Measurements from ENCODE around the gene UBXN6.

The UBXN6 gene

DNA sequence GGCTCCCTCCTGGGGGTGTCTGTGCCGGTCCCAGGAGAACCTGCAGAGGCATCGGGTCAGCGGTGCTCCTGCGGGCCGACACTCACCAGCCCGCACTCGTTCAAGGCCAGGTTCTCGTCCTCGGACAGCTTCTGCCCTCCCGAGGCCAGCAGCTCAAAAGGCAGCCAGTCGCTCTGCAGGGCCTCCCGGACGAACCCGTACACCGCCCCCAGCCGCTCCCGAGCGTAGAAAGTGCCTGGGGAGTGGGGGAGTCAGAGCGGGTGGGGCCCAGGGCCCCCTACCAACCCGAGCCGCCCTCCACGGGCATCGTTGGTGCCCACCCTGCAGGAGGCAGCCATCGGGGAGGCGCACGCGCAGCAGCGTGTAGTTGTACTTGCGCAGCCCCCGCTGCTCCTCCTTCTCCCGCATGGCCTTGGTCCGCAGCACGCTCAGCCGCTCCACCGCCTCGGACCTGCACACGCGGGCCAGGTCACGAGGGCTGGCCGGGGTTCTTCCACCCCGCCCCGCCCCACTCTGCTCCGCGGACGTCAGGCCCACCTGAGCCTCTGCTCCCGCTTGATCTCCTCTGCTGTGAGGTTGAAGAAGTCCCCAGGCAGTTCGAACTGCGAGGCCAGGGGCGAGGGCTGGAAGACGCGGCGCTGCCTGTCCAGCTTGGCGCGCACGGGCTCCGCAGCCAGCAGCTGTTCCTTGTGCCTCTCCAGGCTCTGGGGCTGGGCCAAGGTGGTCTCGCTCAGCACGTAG lies 11.5 kb downstream of the UBXN6 start:
- DNase-seq, result no peak
- intact Hi-C loops (cut with DNase I), result no loop called here

DNA sequence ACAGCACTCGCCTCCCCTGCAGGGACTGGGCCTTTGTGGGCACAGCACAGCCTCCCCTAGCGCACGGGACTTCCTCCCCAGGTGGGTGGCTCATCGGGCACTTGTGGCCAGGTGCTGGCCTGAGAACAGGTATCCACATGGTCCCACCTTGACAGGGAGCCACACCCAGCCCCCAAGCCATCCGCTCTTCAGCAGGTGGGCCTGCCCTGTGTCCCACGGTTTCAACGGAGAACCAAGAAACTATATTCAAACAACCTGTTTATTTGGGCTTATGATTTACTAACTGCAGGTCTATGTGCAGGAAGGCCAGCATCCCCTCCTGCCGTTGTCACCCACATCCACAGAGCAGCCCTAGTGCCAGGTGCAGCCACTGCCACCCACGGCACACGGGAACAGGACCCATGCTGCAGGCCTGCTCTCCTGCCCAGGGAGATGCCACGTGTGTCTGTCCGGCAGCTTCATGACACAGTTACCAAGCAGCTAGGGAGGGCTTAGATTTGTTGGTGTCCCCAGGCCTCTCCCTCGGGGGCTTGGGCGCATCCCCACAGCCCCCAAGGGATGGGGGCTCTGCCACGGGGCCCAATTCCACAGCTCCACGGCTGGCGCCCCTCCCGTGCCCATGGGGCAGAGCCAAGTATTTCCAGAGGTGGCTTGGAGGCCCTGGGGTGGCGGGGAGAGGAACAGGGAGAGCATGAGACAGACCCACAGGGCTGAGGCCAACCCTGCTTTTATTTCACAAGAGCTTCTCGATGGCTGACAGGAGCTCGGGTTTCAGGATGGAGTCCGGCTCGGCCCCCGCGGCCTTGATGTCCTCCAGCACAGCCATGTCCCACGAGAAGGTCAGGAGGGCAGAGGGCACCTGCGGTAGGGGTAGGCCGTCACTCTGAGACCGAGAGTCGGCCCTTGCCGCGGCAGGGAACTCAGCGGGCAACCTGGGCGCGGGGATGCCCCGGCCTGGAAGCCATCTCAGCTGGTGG lies 12.5 kb downstream of the UBXN6 start:
- DNase-seq, result no peak
- intact Hi-C loops (cut with DNase I), result no loop called here

DNA sequence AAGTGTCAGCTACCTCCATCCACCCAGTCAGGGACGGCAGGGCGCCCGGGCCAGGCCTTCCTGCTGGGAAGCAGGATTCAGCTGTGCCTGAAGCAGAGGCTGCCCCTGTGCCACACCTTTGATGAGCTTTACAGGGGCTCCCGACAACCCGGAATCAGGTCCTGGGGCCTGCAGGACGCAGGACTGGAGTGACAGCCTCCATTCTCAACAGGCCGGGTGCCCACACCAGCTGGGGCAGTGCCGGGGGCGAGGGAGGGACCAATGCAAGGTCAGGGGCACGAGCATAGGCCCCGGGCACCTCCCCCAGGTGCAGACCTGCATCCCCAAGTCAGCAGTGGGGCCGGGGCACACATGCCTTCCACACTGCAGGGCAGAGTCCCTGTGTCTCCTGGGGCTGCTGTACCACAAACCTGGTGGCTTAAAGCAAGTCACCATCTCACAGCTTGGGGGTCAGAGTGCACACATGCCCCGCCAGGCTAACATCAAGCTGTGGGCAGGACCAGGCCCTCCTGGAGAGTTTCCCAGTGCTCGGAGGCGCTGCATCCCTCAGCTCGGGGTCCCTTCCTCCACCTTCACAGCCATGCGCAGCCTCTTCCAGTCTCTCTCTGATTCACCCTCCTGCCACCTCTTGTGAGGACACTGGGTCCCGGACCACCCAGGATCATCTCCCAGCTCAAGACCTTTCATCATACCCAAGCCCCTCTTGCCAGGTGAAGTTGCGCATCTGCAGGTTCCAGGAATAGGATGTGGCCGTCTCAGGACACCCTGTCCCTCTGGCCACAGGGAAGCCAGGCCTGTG lies 13.4 kb downstream of the UBXN6 start:
- intact Hi-C loops (cut with DNase I), result no loop called here
- DNase-seq, result no peak

DNA sequence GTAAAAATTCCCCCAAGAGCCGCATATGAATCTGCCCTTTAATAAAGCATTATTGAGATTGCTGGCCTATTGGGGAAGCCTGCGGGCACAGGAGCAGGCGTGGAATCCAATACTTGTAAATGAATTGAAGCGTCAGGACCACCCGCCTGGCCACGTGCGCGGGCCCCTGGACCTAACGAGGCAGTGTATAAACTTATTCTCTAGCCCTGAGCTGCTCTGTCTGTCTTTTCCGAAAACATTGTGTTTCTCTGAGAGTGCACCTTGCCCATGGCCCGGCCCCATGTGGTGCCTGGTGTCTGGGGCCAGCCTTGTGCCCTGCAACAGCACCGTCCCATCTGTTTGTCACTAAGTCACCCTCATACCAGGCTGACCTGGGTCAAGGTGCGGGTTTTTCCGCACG lies 14.4 kb downstream of the UBXN6 start:
- intact Hi-C loops (cut with DNase I), result no loop called here
- no peak for DNase-seq

DNA sequence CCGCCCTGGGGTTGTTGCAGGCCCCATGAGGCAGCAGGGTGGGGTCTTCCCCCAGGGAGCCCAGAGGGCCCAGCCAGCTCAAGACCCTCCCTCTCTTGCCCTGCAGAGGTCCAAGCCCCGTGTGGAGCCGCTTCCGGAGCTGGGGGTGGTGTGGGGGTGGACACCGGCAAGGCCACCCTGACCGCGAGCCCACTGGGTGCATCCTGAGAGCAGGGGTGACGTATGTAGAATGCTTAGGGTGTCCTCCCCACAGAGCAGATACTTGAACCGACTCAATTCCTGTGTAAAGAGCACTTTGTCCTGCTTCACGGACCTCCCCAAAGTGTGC lies 14.8 kb downstream of the UBXN6 start:
- intact Hi-C loops (cut with DNase I), result no loop called here
- DNase-seq, result no peak

DNA sequence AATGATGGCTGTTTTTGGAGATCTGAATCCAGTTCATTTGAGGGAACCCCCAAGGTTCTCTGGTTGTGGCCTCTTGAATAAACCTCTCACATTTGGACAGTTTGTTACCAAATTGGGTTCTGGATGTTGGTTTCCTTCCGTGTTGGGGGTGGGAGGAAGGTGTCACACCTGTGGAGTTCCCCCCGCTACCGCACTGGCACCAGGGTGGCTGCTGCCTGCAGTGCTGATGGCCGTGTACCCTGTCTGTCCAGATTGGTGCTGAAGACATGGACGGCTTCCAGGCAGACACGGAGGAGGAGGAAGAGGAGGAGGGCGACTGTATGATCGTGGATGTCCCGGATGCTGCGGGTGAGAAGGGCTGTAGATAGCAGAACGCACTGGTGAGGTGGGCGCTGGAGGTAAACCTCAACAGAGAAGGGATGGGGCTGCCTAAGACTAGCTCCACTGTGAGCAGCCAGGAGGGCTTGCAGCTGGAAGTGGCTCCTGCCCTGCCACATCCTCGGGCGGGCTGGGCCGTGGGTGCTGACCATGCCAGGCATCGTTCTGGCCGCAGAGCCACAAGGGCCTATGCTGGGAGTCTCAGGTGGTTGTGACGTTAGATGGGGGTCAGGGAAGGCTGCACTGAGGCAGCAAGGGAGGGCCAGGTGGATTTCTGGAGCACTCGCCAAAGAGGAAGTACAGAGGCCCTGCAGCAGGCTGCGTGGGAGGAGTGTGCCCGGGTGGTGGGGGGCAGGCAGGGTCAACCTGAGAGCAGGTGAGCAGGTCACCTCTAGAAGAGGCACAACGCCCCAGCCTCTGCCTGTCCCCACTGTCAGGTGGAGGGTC lies 15.4 kb downstream of the UBXN6 start:
- DNase-seq, result no peak
- intact Hi-C loops (cut with DNase I), result no loop called here

DNA sequence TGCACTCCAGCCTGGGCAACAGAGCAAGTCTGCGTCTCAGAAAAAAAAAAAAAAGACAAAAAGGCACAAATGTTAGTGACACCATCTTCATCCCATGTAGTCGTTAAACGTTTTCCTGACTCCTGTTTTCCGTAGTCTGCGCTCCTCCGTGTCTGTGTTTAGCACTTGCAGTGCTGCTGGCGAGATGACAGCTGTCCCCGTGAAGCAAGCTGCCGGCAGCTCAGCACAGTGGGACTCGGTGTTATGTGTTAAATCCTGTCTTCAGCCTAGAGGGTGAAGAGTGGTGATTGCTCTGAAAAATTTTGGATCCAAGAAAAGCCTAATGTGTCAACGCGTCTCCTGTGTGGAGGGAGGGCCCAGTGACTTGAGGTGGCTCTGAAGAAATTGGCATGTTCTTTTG lies 18.4 kb downstream of the UBXN6 start:
- DNase-seq, result peak in 6 of 42 donors; percentile 23 to 48 (median 36)
- intact Hi-C loops (cut with DNase I), result no loop called here

DNA sequence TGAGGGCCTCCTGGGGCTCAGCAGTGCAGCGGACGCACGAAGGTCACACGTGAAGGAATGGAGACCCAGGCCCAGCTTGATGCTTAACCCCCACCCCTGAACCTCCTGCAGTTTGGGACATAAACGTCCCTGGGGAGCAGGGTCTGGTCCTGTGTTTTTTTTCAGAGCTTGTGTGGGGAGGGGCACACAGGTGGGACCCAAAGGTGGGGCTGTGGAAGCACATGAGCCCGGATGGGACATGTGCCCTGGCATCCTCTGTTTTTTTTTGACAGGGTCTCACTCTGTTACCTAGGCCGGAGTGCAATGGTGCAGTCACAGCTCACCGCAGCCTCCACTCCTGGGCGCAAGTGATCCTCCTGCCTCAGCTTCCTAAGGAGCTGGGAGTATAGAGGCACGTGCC lies 20.5 kb downstream of the UBXN6 start:
- intact Hi-C loops (cut with DNase I), result no loop called here
- DNase-seq, result no peak

DNA sequence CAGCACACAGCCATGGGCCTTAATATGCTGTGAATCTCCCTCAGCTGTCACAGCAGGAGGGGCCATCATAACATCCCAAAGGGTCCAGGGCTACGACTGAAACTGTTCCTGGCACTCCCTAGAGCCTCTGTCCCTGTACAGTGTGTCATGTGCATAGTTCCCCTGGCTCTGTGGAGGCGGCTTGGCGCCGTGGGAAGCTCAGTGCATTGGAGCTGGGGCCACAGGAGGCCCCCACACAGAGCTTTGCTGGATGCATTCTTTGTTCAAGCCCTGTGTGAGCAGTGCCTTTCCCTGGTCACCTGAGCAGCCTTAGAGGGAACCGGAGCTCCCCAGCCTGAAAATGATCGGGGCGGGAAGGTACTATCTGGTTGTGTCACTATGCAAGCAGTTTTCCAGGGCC lies 21.4 kb downstream of the UBXN6 start:
- DNase-seq, result peak in 21 of 42 donors; percentile 19 to 73 (median 44)
- intact Hi-C loops (cut with DNase I), result no loop called here

DNA sequence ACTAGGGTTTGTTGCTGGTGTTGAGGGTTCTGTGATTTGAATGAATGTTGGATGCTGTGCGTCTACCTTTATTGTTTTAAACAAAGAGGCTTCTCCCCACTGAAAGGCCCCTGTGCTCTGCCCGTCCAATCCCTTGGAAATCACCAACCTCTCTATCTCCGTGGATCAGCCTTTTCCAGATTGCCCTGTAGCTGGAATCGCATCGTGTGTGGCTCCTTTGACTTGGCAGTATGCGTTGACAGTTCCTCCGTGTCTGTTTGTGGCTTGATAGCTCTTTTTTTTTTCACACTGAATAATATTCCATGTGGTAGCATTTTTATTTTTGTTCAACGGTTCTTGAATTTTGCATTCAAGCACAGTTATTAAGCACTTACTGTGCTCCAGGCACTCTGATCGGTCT lies 23.2 kb downstream of the UBXN6 start:
- intact Hi-C loops (cut with DNase I), result no loop called here

DNA sequence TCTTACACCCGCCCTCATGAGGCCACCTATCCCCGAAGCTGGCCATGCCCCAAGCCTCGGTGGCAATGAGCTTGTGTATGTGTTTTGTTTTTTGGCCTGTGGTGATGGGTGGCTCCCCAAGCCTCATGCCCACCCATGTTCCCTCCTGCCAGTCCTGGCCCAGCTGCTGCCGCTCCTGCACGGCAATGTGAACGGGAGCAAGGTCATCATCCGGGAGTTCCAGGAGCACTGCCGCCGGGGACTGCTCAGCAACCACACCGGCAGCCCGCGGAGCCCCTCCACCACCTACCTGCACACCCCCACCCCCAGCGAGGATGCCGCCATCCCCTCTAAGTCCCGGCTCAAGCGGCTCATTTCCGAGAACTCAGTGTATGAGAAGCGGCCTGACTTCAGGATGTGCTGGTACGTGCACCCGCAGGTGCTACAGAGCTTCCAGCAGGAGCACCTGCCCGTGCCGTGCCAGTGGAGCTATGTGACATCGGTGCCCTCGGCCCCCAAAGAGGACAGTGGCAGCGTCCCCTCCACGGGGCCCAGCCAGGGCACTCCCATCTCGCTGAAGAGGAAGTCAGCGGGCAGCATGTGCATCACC lies 24.6 kb downstream of the UBXN6 start:
- intact Hi-C loops (cut with DNase I), result no loop called here
- DNase-seq, result no peak

More for the DNA sequence above, 23.2 kb downstream of the UBXN6 start:
- DNase-seq, result no peak

DNA sequence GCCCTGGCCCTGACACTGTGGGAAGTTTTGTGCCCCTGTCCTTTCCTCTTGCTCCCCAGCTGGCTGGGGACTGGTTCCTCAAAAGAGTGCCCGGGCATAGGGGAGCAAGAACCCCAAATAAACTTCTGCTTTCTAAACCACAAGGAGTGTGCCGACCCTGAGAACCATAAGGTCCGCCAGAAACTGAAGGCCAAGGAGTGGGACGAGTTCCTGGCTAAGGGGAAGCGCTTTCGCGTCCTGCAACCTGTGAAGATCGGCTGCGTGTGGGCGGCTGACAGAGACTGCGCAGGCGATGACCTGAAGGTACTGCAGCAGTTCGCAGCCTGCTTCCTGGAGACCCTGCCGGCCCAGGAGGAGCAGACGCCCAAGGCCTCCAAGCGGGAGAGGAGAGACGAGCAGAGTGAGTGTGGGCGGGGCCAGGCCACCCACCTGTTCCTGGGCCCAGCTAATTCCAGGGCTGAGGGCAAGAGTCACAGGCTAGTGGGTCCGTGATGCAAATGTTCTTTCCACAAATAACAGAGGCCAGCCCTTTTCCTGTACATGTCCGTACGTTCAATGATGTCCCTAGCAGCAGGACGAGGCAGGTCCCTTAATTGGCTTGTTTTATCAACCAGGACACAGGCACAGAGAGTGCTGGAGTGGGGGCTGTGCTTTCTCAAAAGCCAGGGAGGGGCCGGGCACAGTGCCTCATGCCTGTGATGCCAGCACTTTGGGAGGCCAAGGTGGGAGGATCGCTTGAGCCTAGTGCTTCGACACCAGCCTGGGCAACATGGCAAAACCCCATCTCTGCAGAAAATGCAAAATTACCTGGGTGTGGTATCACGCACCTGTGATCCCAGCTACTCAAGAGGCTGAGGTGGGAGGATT lies 25.6 kb downstream of the UBXN6 start:
- peak in 14 of 42 donors; percentile 10 to 50 (median 34) for DNase-seq
- intact Hi-C loops (cut with DNase I), result no loop called here

DNA sequence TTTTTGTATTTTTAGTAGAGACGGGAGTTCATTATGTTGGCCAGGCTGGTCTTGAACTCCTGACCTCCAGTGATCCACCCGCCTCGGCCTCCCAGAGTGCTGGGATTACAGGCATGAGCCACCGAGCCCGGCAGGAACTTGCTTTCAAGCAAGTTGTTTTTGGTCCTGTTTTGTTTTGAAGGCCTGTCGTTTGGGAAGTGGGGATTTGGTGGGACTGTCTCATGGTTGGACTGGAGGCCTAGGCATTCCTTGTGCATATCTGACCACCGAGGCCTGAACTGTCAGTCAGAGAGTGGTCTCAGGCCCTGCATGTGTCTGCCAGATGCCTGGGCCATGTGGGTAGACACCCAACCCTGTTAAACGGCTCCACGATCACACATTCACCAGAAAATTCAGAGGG lies 26.3 kb downstream of the UBXN6 start:
- intact Hi-C loops (cut with DNase I), result no loop called here
- no peak for DNase-seq

DNA sequence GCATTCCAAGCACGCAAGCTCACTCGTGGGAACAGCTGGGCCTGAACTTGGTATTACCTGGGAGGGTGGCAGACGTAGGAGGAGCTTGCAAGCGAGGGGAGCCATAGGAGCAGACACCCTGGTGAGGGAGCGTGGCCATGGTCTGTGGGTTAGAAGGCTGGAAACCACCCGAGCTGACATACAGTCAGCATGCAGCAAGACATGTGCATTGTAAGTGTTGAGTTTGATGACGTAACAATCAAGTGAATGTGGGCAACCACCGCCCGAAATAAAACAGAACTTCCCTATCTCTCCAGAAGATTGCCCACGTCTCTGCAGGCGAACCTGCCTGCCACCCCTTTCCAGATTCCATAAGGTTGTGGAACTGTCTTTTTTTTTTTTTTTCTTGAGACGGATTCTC lies 26.8 kb downstream of the UBXN6 start:
- intact Hi-C loops (cut with DNase I), result no loop called here
- DNase-seq, result peak in 33 of 42 donors; percentile 14 to 73 (median 44)

DNA sequence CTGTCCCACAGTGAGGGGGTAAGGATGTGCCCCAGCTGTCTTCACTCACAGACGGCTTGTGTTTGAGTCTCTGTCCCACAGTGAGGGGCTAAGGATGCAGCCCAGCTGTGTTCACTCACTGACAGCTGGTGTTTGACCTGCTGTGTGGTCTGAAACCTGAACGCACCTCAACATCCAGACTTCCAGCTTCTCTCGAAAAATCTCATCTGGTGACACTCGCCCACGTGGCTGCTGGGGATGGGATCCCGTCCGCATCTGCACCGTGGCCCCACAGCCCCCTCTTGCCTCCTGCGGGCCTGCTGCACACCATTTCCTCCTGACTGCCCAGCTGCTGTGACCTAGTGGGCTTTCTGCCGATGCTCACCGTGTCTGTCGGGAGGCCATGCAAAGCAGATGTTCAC lies 27.8 kb downstream of the UBXN6 start:
- intact Hi-C loops (cut with DNase I), result no loop called here
- no peak for DNase-seq

DNA sequence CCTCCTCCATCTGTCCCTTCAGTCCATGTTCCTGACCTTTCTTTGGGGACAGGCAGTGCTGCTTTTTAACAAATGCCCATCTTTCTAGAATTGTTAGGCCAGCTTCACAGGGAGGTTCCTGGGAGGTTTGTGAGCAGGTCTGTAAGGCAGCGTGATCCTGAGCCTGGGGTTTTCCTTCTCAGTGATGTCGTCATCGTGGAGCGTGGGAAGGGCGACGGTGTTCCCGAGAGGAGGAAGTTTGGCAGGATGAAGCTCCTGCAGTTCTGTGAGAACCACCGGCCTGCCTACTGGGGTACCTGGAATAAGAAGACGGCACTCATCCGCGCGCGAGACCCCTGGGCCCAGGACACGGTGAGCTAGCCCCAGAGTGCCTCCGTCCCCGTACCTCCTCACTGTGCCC lies 28.3 kb downstream of the UBXN6 start:
- intact Hi-C loops (cut with DNase I), result no loop called here
- DNase-seq, result no peak

DNA sequence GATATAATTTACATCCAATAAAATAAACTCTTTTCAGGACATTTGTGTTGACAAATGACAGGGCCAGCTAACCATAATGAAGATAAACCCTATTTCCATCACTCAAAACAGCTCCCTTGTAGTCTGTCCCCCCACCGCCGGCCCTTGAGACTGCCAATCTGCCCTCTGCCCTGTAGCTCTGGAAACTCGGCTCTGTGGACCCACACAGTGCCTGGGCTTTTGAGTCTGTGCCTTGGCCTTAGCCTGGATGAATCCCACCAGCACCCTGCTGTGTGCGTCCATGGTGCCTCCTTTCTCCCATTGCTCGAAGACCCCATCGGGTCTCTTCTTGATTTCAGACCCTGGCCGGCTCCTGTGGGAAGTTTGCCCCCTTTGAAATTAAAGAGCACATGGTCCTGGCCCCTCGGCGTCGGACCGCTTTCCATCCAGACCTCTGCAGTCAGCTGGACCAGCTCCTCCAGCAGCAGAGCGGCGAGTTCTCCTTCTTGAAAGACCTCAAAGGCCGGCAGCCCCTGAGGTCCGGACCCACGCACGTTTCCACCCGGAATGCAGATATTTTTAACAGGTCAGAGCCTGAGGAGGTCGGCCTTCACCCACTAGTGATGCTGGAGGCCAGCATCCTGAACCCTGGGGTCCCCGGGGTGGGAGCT lies 29.1 kb downstream of the UBXN6 start:
- no peak for DNase-seq
- intact Hi-C loops (cut with DNase I), result no loop called here
